Measurements from ENCODE around the gene DPAGT1.

GRCh38 chr11:119091966-119092879 lies 9.4 kb downstream of the DPAGT1 start:
- no peak for TF ChIP-seq POLR2A (IDR thresholded peaks at IDR 0.05)
- TF ChIP-seq CTCF (IDR thresholded peaks at IDR 0.05) = no peak
- TF ChIP-seq POLR2AphosphoS5 (IDR thresholded peaks at IDR 0.05; ENCODE audit: insufficient read depth in 1 of 2, low read depth in 1 of 2) = no peak
